ENCODE data around the gene PRC1.

- TF ChIP-seq CTCF (conservative IDR thresholded peaks at IDR 0.05) (no peak), ZFX (IDR thresholded peaks at IDR 0.05) (no peak)
These were observed 7.4 kb downstream of the PRC1 start for GRCh38 chr15:90986790-90987507.

Measured in C4-2B (cell line).